Osteoblast (primary cell): ENCODE data around the gene ZNF385D. TPM values are rescaled to one million over a fixed set of nuclear protein-coding genes. Genes with fewer than 3 reads are reported as not detected.
"Not testable (repeated sequence)": the region's sequence is repeated elsewhere in the genome, so short reads cannot be mapped to it uniquely, and the experiment has no call there.

Source experiments
- DNase-seq: peaks from one replicate; pipeline ENCODE4 v3.0.0; 2011; ENCODE audit warnings: low spot score, mixed read lengths; ENCODE audit not compliant: insufficient read length; ENCODE audit errors: missing footprints
- H2AFZ ChIP-seq: 2 replicates; pipeline ENCODE4 v1.6.0; 2011; ENCODE audit warnings: mild to moderate bottlenecking, low read length
- H3K27ac ChIP-seq: 2 replicates; pipeline ENCODE4 v1.5.1; 2011; ENCODE audit warnings: mild to moderate bottlenecking, low read depth, low read length, moderate library complexity
- H3K27me3 ChIP-seq: 2 replicates; pipeline ENCODE4 v1.6.0; 2012; ENCODE audit warnings: mild to moderate bottlenecking, control low read depth, inconsistent platforms, low read length, moderate library complexity; ENCODE audit not compliant: insufficient read depth
- H3K36me3 ChIP-seq: 2 replicates; pipeline ENCODE4 v1.5.1; 2011; ENCODE audit warnings: mild to moderate bottlenecking, low read length, control low read depth, moderate library complexity; ENCODE audit not compliant: insufficient read depth
- H3K4me1 ChIP-seq: 2 replicates; pipeline ENCODE4 v1.5.1; 2011; ENCODE audit warnings: mild to moderate bottlenecking, low read length, control low read depth, moderate library complexity; ENCODE audit not compliant: insufficient read depth
- H3K4me2 ChIP-seq: 2 replicates; pipeline ENCODE4 v1.6.0; 2011; ENCODE audit warnings: mild to moderate bottlenecking, low read length; ENCODE audit not compliant: insufficient read depth
- H3K4me3 ChIP-seq: fragments of 200-600 bp; sonication (generic); 3 replicates; pipeline ENCODE4 v1.5.1; 2012; ENCODE audit warnings: mild to moderate bottlenecking, low read length, inconsistent platforms; ENCODE audit not compliant: insufficient read depth
- H3K79me2 ChIP-seq: 2 replicates; pipeline ENCODE4 v1.6.0; 2012; ENCODE audit warnings: mild to moderate bottlenecking, low read length, control low read depth, inconsistent platforms; ENCODE audit not compliant: insufficient read depth
- H3K9me3 ChIP-seq: 2 replicates; pipeline ENCODE4 v1.5.1; 2011; ENCODE audit warnings: low read depth, low read length, control low read depth
- H4K20me1 ChIP-seq: 2 replicates; pipeline ENCODE4 v1.6.0; 2012; ENCODE audit warnings: mild to moderate bottlenecking, low read length, control low read depth; ENCODE audit not compliant: insufficient read depth
- CTCF ChIP-seq: IDR thresholded peaks from 2 replicates; pipeline ENCODE4 v1.5.1; 2011; ENCODE audit warnings: mild to moderate bottlenecking, low read depth, low read length, moderate library complexity; ENCODE audit errors: extremely low read depth
- total RNA-seq: library from RNA; depleted of rRNA; stranded (reverse); fragments of >200 nt; gene quantifications from 2 replicates; pipeline ENCODE4 v1.2.3, GENCODE V29; 2012

ZNF385D gene
- total RNA-seq, 1 donor = 2.5 TPM

DNA sequence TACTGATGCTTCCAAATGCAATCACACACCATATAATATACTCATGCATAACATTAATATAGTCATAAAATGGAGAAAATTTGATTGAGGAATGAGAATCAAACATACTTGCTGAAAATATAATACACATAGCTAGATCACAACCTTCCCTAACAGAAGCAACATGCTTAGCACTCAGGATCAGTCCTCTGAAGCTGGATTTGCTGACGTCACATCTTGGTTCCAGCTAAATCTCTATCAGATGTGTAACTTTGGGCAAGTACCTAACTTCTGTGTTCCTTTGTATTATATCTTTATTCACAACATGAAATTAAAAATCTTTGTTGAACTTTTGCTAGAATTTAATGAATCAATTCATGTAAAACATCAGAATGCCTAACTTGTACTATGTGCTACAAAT is 263.5 kb downstream of the ZNF385D start:
- H3K9me3 ChIP-seq = no peaks in the 10 kb centered on the region
- no peak overlapping the region for H3K4me3 ChIP-seq
- no peaks in the 10 kb centered on the region for H3K36me3 ChIP-seq
- no peak overlapping the region for H3K4me2 ChIP-seq
- no peak for TF ChIP-seq CTCF
- H3K79me2 ChIP-seq = no peaks in the 10 kb centered on the region
- H4K20me1 ChIP-seq = no peaks in the 10 kb centered on the region
- no peak overlapping the region for H2AFZ ChIP-seq
- DNase-seq = no peak
- no peak overlapping the region for H3K27ac ChIP-seq
- H3K27me3 ChIP-seq = no peaks in the 10 kb centered on the region
- no peaks in the 10 kb centered on the region for H3K4me1 ChIP-seq

DNA sequence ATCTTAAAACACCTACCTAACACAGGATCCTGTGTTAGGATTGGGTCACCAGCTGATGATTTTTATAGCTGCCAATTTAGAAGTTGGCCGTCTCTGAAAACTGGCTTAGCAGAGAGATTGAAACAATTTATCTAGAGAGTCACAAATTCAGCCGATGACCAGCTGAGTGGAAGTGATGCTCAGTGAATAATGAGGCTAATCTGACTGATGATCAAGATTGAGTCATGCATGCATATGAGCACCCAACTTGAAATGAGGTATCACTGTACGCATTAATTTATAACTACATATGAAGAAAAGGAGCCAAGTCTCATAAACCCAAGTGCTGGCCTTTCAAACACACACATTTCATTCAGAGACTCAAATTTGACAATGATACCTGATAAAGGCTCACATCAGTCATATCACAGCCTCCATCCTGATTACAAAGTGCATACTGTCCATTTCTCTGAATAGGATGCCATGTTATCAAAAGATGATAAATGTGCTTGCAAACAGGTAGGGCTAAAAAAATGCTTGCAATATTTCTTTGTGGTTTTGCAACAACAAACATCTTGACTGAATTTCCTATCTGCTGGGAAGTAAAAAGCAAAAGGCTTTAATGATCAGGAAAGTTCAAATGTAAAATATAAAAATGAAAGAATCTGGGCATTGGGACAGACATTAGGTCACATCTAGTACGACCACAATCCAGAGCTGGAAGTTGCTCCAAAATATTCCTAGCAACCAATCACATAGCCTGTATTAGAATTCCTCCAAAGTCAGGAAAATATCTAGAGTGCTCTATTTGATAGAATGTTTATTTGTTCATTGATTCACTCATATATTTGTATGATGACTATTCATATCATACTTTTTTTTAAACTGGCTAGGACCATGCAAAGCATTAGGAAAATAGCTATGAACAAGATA is 264.7 kb downstream of the ZNF385D start:
- not testable (repeated sequence) for DNase-seq, H3K36me3 ChIP-seq, H3K27me3 ChIP-seq, H3K4me3 ChIP-seq, H3K4me2 ChIP-seq, H3K4me1 ChIP-seq, H3K27ac ChIP-seq, H3K79me2 ChIP-seq, H3K9me3 ChIP-seq, H4K20me1 ChIP-seq, H2AFZ ChIP-seq

GRCh38 chr3:21484828-21485144 is 266.2 kb downstream of the ZNF385D start:
- H4K20me1 ChIP-seq = no peaks in the 10 kb centered on the region
- no peak for DNase-seq
- H3K4me3 ChIP-seq = no peak overlapping the region
- no peak overlapping the region for H3K4me2 ChIP-seq
- H3K27me3 ChIP-seq = no peaks in the 10 kb centered on the region
- H3K36me3 ChIP-seq = no peaks in the 10 kb centered on the region
- no peak for TF ChIP-seq CTCF
- H3K79me2 ChIP-seq = no peaks in the 10 kb centered on the region
- H2AFZ ChIP-seq = no peak overlapping the region
- H3K4me1 ChIP-seq = no peaks in the 10 kb centered on the region
- H3K27ac ChIP-seq = no peak overlapping the region
- H3K9me3 ChIP-seq = no peaks in the 10 kb centered on the region

- no peaks in the 10 kb centered on the region for H3K4me1 ChIP-seq
- H3K27me3 ChIP-seq = no peaks in the 10 kb centered on the region
- TF ChIP-seq CTCF = peak; percentile 40
- no peaks in the 10 kb centered on the region for H3K79me2 ChIP-seq
- no peak overlapping the region for H3K27ac ChIP-seq
- H4K20me1 ChIP-seq = no peaks in the 10 kb centered on the region
- H3K4me3 ChIP-seq = no peak overlapping the region
- no peaks in the 10 kb centered on the region for H3K9me3 ChIP-seq
- H3K36me3 ChIP-seq = no peaks in the 10 kb centered on the region
- peak; percentile 11 for DNase-seq
- H2AFZ ChIP-seq = no peak overlapping the region
- no peak overlapping the region for H3K4me2 ChIP-seq
Observed at GRCh38 chr3:21484057-21484827, 266.8 kb downstream of the ZNF385D start.
